Upper lobe of left lung (tissue), 6 donors: ENCODE data around the gene CANT1. TPM values are rescaled to one million over a fixed set of nuclear protein-coding genes. Genes with fewer than 3 reads are reported as not detected.
A peak's percentile ranks its signal among the peaks of the same experiment; 100 is the strongest.

Source experiments
- ATAC-seq, 2 donors: fragments of 200-7000 bp; cut with Tn5 transposase; one replicate each; pipeline ENCODE4 v1.9.1; 2022; ENCODE audit warnings: mild to moderate bottlenecking in 2 of 2, moderate library complexity in 2 of 2; ENCODE audit not compliant: low FRiP score in 2 of 2
- DNase-seq, 2 donors: peaks; one replicate each; pipeline ENCODE4 v3.0.0-alpha.2; 2019 to 2020
- H3K27ac ChIP-seq, 4 donors: fragments of 200-600 bp; sonication (generic); one replicate each; pipeline ENCODE4 v1.5.1; 2016 to 2019
- H3K27me3 ChIP-seq, 4 donors: fragments of 200-600 bp; sonication (generic); one replicate each; pipeline ENCODE4 v1.5.1; 2017 to 2019
- H3K36me3 ChIP-seq, 4 donors: fragments of 200-600 bp; sonication (generic); one replicate each; pipeline ENCODE4 v1.5.1; 2016 to 2019
- H3K4me1 ChIP-seq, 4 donors: fragments of 200-600 bp; sonication (generic); one replicate each; pipeline ENCODE4 v1.5.1; 2018 to 2019
- H3K4me3 ChIP-seq, 4 donors: fragments of 200-600 bp; sonication (generic); one replicate each; pipeline ENCODE4 v1.5.1; 2017 to 2019; ENCODE audit warnings: mild to moderate bottlenecking in 2 of 4, moderate library complexity in 1 of 4
- H3K9me3 ChIP-seq, 4 donors: fragments of 200-600 bp; sonication (generic); one replicate each; pipeline ENCODE4 v1.5.1; 2018 to 2019
- EP300 ChIP-seq, 4 donors: sonication (generic); formaldehyde crosslinking; IDR thresholded peaks; one replicate each; pipeline ENCODE4 v1.5.1; 2017; ENCODE audit warnings: antibody characterized with exemption in 4 of 4, control low read depth in 2 of 4
- POLR2A ChIP-seq, 4 donors: fragments of 450-650 bp; IDR thresholded peaks; one replicate each; pipeline ENCODE4 v1.5.1; 2016 to 2017; ENCODE audit warnings: antibody characterized with exemption in 4 of 4, mild to moderate bottlenecking in 2 of 4
- POLR2AphosphoS5 ChIP-seq, 2 donors: sonication (generic); formaldehyde crosslinking; IDR thresholded peaks; one replicate each; pipeline ENCODE4 v1.5.1; 2017; ENCODE audit warnings: antibody characterized with exemption in 2 of 2
- WGBS, 2 donors: methylation state at CpG; one replicate each; pipeline ENCODE4 v1.1.5; 2017 to 2018; 5-methylcytosine and 5-hydroxymethylcytosine counted together
- total RNA-seq, 6 donors: library from RNA; depleted of rRNA in 4 of 6; stranded (reverse); fragments of >200 nt in 4 of 6; gene quantifications; one replicate each; pipeline versions ENCODE4 v1.1.0 to v1.2.1, GENCODE V29; 2016 to 2021
- TF ChIP-seq, protein P1 (sequence below), 6 experiments: fragments of 450-650 bp in 4 of 6; fragments of 200-600 bp in 2 of 6; sonication (generic) in 2 of 6; IDR thresholded peaks; one replicate each; pipeline ENCODE4 v1.5.1; 2016 to 2019; ENCODE audit warnings: antibody characterized with exemption in 6 of 6
- donor health status: DM: no; HTN: no; CAD: no; lungs with moderate emphysema.
- donor health status: DM: no; HTN: yes; CAD: no; lungs with severe emphysema.

The CANT1 gene
- total RNA-seq, 6 donors from 2014 or later: 19.5 to 77.8 (median 38.6) TPM

- TF ChIP-seq POLR2A (IDR thresholded peaks at IDR 0.05) (peak in 1 of 4 donors; percentile 19), EP300 (IDR thresholded peaks at IDR 0.05) (no peak), POLR2AphosphoS5 (IDR thresholded peaks at IDR 0.05) (no peak)
- TF ChIP-seq, protein P1, sequence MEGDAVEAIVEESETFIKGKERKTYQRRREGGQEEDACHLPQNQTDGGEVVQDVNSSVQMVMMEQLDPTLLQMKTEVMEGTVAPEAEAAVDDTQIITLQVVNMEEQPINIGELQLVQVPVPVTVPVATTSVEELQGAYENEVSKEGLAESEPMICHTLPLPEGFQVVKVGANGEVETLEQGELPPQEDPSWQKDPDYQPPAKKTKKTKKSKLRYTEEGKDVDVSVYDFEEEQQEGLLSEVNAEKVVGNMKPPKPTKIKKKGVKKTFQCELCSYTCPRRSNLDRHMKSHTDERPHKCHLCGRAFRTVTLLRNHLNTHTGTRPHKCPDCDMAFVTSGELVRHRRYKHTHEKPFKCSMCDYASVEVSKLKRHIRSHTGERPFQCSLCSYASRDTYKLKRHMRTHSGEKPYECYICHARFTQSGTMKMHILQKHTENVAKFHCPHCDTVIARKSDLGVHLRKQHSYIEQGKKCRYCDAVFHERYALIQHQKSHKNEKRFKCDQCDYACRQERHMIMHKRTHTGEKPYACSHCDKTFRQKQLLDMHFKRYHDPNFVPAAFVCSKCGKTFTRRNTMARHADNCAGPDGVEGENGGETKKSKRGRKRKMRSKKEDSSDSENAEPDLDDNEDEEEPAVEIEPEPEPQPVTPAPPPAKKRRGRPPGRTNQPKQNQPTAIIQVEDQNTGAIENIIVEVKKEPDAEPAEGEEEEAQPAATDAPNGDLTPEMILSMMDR (IDR thresholded peaks at IDR 0.05): peak in 4 of 6 experiments; percentile 9 to 45 (median 32)
- Histone ChIP-seq H3K36me3 (peaks cover 4 to 14% (median 9%) of the 10 kb centered on the region in 4 donors), H3K27ac (peak overlapping the region; percentile 77 to 87 (median 84)), H3K4me3 (peak overlapping the region in 3 of 4 donors; percentile 27 to 40 (median 34)), H3K27me3 (no peaks in the 10 kb centered on the region), H3K9me3 (no peaks in the 10 kb centered on the region), H3K4me1 (peaks cover 18 to 30% (median 27%) of the 10 kb centered on the region in 4 donors)
- peak in 1 of 2 donors; percentile 85 for ATAC-seq
- 18 to 22% methylated on average over 6 of the region's 6 CpGs for WGBS, 2 donors
- DNase-seq: peak in 1 of 2 donors; percentile 73
Observed at GRCh38 chr17:78986048-78986648, 23.4 kb downstream of the CANT1 start.

DNA sequence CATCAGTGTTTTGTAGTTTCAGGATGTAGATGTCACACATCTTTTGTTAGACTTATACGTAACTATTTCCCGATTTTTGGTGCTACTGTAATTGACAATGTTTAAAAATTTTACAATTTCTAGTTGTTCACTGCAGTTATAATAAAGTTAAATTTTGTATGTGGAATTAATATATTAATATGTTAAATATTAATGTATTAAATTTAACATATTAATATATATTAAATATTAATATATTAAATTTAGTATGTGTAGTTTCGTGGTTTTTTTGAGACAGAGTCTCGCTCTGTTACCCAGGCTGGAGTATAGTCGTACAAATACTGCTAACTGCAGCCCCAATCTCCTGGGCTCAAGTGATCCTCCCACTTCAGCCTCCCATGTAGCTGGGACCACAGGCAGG, 24.2 kb downstream of the CANT1 start:
- no peak for ATAC-seq
- 87 to 95% methylated on average over 5 of the region's 5 CpGs for WGBS, 2 donors
- H3K4me1 ChIP-seq: peaks cover 18 to 31% (median 27%) of the 10 kb centered on the region in 4 donors
- no peaks in the 10 kb centered on the region for H3K27me3 ChIP-seq
- H3K36me3 ChIP-seq: peaks cover 0 to 6% (median 2%) of the 10 kb centered on the region in 4 donors
- TF ChIP-seq, protein P1 (IDR thresholded peaks at IDR 0.05): no peak
- TF ChIP-seq POLR2A (IDR thresholded peaks at IDR 0.05): no peak
- TF ChIP-seq EP300 (IDR thresholded peaks at IDR 0.05): no peak
- TF ChIP-seq POLR2AphosphoS5 (IDR thresholded peaks at IDR 0.05): no peak
- no peak for DNase-seq
- no peak overlapping the region for H3K4me3 ChIP-seq
- peak overlapping the region in 3 of 4 donors; percentile 77 to 85 (median 82) for H3K27ac ChIP-seq
- no peaks in the 10 kb centered on the region for H3K9me3 ChIP-seq

DNA sequence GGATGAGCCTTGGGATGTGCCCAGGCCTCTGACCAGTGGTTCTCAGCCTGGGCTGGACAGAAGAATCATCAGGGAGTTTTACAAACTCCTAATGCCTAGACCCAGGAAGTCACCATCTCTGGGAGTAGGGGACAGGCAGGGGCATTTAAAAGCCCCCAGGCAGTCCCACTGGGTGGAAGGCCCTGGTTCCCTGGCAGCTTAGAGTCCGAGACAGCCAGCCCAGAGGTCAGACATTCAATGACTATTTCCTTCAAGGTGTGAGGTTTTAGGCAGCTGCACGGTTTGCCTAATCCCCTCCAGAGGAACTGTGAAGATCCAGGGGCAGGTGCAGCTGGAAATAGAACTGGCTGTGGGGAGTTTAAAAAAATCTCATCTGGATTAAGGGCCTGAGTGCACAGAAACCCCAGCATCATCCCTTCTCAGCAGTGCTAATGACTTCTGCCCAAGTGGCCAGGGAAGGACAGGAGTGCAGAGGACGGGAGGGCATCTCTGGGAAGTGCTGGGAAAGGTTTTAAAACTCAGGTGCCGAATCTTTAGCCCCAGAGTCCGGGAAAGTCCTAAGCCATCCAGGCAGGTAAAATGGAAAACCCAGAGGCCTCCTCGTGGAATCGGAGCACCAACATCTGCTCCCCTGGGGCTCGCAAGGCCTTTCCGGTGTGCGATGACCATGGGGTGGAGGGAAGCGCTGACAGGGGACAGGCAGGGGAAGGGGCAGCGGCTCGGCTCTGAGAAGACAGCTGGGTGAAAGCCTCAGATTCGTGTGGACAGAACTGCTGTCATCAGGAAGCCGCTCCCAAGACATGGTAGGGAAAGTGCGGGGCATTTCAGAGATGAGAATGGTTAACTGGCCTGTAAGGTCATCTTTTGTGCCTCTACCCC, 28.3 kb downstream of the CANT1 start:
- Histone ChIP-seq H3K27ac (peak overlapping the region in 3 of 4 donors; percentile 72 to 84 (median 72)), H3K4me3 (no peak overlapping the region), H3K36me3 (no peaks in the 10 kb centered on the region), H3K4me1 (peaks cover 34 to 46% (median 45%) of the 10 kb centered on the region in 4 donors), H3K9me3 (no peaks in the 10 kb centered on the region), H3K27me3 (no peaks in the 10 kb centered on the region)
- DNase-seq: no peak
- TF ChIP-seq, protein P1 (IDR thresholded peaks at IDR 0.05): no peak
- no peak for TF ChIP-seq POLR2AphosphoS5 (IDR thresholded peaks at IDR 0.05)
- TF ChIP-seq POLR2A (IDR thresholded peaks at IDR 0.05): no peak
- TF ChIP-seq EP300 (IDR thresholded peaks at IDR 0.05): no peak
- ATAC-seq: no peak
- 84 to 90% methylated on average over 16 of the region's 16 CpGs for WGBS, 2 donors

GRCh38 chr17:78980624-78980972, 29.0 kb downstream of the CANT1 start:
- no peaks in the 10 kb centered on the region for H3K27me3 ChIP-seq
- 88 to 91% methylated on average over 4 to 8 of the region's 8 CpGs for WGBS, 2 donors
- peaks cover 34 to 47% (median 45%) of the 10 kb centered on the region in 4 donors for H3K4me1 ChIP-seq
- TF ChIP-seq POLR2A (IDR thresholded peaks at IDR 0.05): no peak
- peak overlapping the region; percentile 68 to 84 (median 72) for H3K27ac ChIP-seq
- H3K4me3 ChIP-seq: no peak overlapping the region
- no peaks in the 10 kb centered on the region for H3K9me3 ChIP-seq
- no peak for ATAC-seq
- H3K36me3 ChIP-seq: no peaks in the 10 kb centered on the region
- DNase-seq: no peak
